ENCODE measurements around the gene VPS4A. TPM values are rescaled to one million over a fixed set of nuclear protein-coding genes. Genes with fewer than 3 reads are reported as not detected.
A peak's percentile ranks its signal among the peaks of the same experiment; 100 is the strongest.

Gene VPS4A
- total and polyA plus RNA-seq, 7 donors, result 38.1 to 76.2 (median 56.5) TPM

DNA sequence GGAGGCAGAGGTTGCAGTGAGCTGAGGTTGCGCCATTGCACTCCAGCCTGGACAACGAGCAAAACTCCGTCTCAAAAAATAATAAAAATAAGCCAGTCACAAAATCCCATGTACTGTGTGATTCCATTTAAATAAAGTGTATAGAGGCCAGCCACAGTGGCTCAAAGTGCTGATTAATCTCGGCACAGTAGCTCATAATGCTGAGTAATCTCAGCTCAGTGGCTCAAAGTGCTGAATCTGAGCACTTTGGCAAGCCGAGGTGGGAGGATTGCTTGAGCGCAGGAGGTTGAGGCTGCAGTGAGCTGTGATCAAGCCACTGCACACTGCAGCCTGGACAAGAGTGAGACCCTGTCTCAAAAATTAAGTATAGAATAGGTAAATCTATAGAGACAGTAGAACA is 35.5 kb downstream of the VPS4A start:
- intact Hi-C loops (cut with DNase I), result no loop called here
- 82 to 88% (median 84%) methylated on average over 6 of the region's 6 CpGs for WGBS, 3 donors
- TF ChIP-seq, protein P1, sequence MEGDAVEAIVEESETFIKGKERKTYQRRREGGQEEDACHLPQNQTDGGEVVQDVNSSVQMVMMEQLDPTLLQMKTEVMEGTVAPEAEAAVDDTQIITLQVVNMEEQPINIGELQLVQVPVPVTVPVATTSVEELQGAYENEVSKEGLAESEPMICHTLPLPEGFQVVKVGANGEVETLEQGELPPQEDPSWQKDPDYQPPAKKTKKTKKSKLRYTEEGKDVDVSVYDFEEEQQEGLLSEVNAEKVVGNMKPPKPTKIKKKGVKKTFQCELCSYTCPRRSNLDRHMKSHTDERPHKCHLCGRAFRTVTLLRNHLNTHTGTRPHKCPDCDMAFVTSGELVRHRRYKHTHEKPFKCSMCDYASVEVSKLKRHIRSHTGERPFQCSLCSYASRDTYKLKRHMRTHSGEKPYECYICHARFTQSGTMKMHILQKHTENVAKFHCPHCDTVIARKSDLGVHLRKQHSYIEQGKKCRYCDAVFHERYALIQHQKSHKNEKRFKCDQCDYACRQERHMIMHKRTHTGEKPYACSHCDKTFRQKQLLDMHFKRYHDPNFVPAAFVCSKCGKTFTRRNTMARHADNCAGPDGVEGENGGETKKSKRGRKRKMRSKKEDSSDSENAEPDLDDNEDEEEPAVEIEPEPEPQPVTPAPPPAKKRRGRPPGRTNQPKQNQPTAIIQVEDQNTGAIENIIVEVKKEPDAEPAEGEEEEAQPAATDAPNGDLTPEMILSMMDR (IDR thresholded peaks at IDR 0.05), result no peak

DNA sequence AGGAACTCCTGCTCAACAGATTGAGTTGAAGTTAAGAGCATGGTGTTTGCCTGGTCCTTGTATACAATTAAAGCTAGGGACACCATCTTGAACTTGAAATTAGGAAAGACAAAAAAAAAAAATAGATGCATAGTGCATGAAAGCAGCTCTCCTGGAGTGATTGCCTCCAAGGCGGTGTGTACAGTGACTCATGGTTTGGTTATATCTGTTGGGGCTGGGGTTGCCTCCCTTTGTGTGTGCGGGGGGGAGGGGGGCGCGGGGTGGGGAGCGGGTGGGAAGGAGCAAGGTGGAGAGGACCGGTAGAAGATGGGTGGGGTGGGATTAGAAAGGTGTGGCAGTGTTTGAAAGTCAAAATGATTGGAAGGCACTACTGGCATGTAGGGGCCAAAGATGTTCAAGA is 37.1 kb downstream of the VPS4A start:
- intact Hi-C loops (cut with DNase I), result no loop called here
- H3K4me1 ChIP-seq, result no peaks in the 10 kb centered on the region
- H3K27me3 ChIP-seq (ENCODE audit: insufficient read depth in 3 of 3, low read length in 2 of 3), result no peaks in the 10 kb centered on the region
- no peak for ATAC-seq
- H3K27ac ChIP-seq, result no peak overlapping the region
- no peak overlapping the region for H3K4me3 ChIP-seq
- 92 to 95% (median 94%) methylated on average over 6 of the region's 6 CpGs for WGBS, 3 donors
- TF ChIP-seq, protein P1 (IDR thresholded peaks at IDR 0.05), result no peak
- DNase-seq, result no peak
- no peaks in the 10 kb centered on the region for H3K9me3 ChIP-seq
- peaks cover 0 to 79% of the 10 kb centered on the region in 2 donors for H3K36me3 ChIP-seq (ENCODE audit: insufficient read depth in 1 of 2, low read depth in 1 of 2)

More for the DNA sequence above, 35.5 kb downstream of the VPS4A start:
- H3K4me3 ChIP-seq, result no peak overlapping the region
- DNase-seq (no peak), ATAC-seq (peak in 1 of 4 donors; percentile 28)
- H3K9me3 ChIP-seq, result no peaks in the 10 kb centered on the region
- H3K27me3 ChIP-seq (ENCODE audit: insufficient read depth in 3 of 3, low read length in 2 of 3), result no peaks in the 10 kb centered on the region
- no peaks in the 10 kb centered on the region for H3K4me1 ChIP-seq
- H3K36me3 ChIP-seq (ENCODE audit: insufficient read depth in 1 of 2, low read depth in 1 of 2), result peaks cover 0 to 79% of the 10 kb centered on the region in 2 donors
- H3K27ac ChIP-seq, result no peak overlapping the region

DNA sequence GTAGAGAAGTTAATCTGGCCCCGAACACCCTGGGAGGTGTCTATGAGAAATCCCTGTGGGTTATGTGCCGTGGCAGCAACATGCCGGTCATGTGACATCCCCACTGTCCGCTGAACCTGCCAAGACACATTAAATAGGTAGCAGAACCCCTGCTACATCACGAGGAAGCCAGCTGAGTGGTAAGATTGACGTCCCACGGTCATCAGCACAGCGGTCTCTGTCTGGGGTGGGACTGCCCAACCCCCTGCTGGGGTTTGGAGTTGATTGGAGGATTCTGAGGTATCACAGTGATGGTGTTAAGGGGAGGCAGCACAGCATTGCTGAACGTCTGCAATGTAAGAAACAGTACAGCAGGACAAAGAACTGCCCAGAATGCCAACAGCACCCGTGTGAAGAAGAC is 38.4 kb downstream of the VPS4A start:
- 68 to 83% (median 74%) methylated on average over 10 of the region's 10 CpGs for WGBS, 3 donors
- H3K9me3 ChIP-seq, result no peaks in the 10 kb centered on the region
- H3K36me3 ChIP-seq (ENCODE audit: insufficient read depth in 1 of 2, low read depth in 1 of 2), result peaks cover 0 to 66% of the 10 kb centered on the region in 2 donors
- no peaks in the 10 kb centered on the region for H3K27me3 ChIP-seq (ENCODE audit: insufficient read depth in 3 of 3, low read length in 2 of 3)
- DNase-seq, result no peak
- H3K27ac ChIP-seq, result no peak overlapping the region
- ATAC-seq, result no peak
- intact Hi-C loops (cut with DNase I), result no loop called here
- H3K4me3 ChIP-seq, result no peak overlapping the region
- H3K4me1 ChIP-seq, result no peaks in the 10 kb centered on the region
- TF ChIP-seq, protein P1 (IDR thresholded peaks at IDR 0.05), result no peak

DNA sequence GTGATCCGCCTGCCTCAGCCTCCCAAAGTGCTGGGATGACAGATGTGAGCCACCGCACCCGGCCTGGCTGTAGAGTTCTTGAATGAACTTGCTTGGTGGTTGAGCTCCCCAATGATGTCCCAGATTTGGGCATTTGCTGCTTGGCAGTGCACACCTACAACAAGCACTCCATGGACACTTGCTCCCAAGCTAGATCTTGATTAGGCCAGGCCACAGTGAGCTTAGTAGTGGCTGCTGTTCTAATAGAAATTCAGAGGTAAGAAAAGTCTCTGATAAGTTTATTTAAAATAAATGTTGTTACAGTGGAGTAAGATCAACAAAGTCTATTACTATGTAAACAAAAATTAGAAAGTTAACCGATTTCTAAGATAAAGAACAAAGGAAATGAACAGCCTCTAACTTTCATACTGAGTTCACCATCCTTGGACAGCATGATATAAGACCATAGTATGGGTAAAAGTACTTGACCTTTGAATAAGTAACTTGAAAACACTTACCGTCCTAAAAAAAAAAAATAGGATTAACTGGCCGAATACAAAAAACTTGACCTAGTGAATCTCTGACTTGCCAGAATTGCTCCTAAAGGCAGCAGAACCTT is 39.5 kb downstream of the VPS4A start:
- 86 to 90% (median 87%) methylated on average over 6 of the region's 6 CpGs for WGBS, 3 donors
- Histone ChIP-seq H3K9me3 (no peaks in the 10 kb centered on the region), H3K27me3 (ENCODE audit: insufficient read depth in 3 of 3, low read length in 2 of 3) (no peaks in the 10 kb centered on the region), H3K27ac (no peak overlapping the region), H3K36me3 (ENCODE audit: insufficient read depth in 1 of 2, low read depth in 1 of 2) (peaks cover 0 to 65% of the 10 kb centered on the region in 2 donors), H3K4me1 (no peaks in the 10 kb centered on the region), H3K4me3 (no peak overlapping the region)
- intact Hi-C loops (cut with DNase I), result no loop called here
- TF ChIP-seq, protein P1 (IDR thresholded peaks at IDR 0.05), result no peak
- ATAC-seq (no peak), DNase-seq (no peak)
